Measurements from ENCODE around the gene H1-8. TPM values are rescaled to one million over a fixed set of nuclear protein-coding genes. Genes with fewer than 3 reads are reported as not detected.

H1-8 gene
- total and polyA plus RNA-seq, 9 donors, result not detected

GRCh38 chr3:129571605-129572547 is 28.9 kb downstream of the H1-8 start:
- Histone ChIP-seq H3K27ac (ENCODE audit: low read length) (no peak overlapping the region), H3K36me3 (ENCODE audit: control insufficient read depth, insufficient read depth, low read length) (peaks cover 62% of the 10 kb centered on the region), H3K4me1 (ENCODE audit: control insufficient read depth, insufficient read depth, low read length) (peaks cover 26% of the 10 kb centered on the region), H3K9me3 (replicated peaks; ENCODE audit: control insufficient read depth, low read depth, low read length) (no peaks in the 10 kb centered on the region), H3K4me3 (ENCODE audit: low read length) (no peak overlapping the region), H3K27me3 (ENCODE audit: control insufficient read depth, insufficient read depth, low read length) (no peaks in the 10 kb centered on the region)
- DNase-seq, result no peak
- WGBS (ENCODE audit: insufficient coverage), result 94% methylated on average over 21 of the region's 22 CpGs

GRCh38 chr3:129572603-129573002 is 29.6 kb downstream of the H1-8 start:
- no peak overlapping the region for H3K4me3 ChIP-seq (ENCODE audit: low read length)
- H3K4me1 ChIP-seq (ENCODE audit: control insufficient read depth, insufficient read depth, low read length), result peaks cover 26% of the 10 kb centered on the region
- no peak overlapping the region for H3K27ac ChIP-seq (ENCODE audit: low read length)
- H3K9me3 ChIP-seq (replicated peaks; ENCODE audit: control insufficient read depth, low read depth, low read length), result no peaks in the 10 kb centered on the region
- peaks cover 61% of the 10 kb centered on the region for H3K36me3 ChIP-seq (ENCODE audit: control insufficient read depth, insufficient read depth, low read length)
- H3K27me3 ChIP-seq (ENCODE audit: control insufficient read depth, insufficient read depth, low read length), result no peaks in the 10 kb centered on the region
- DNase-seq, result no peak
- WGBS (ENCODE audit: insufficient coverage), result 76% methylated on average over 18 of the region's 18 CpGs

- 88% methylated on average over 14 of the region's 14 CpGs for WGBS (ENCODE audit: insufficient coverage)
- no peak overlapping the region for H3K27ac ChIP-seq (ENCODE audit: low read length)
- peaks cover 69% of the 10 kb centered on the region for H3K36me3 ChIP-seq (ENCODE audit: control insufficient read depth, insufficient read depth, low read length)
- H3K27me3 ChIP-seq (ENCODE audit: control insufficient read depth, insufficient read depth, low read length), result no peaks in the 10 kb centered on the region
- no peak overlapping the region for H3K4me3 ChIP-seq (ENCODE audit: low read length)
- no peaks in the 10 kb centered on the region for H3K9me3 ChIP-seq (replicated peaks; ENCODE audit: control insufficient read depth, low read depth, low read length)
- DNase-seq, result no peak
- H3K4me1 ChIP-seq (ENCODE audit: control insufficient read depth, insufficient read depth, low read length), result peaks cover 32% of the 10 kb centered on the region
Observed at GRCh38 chr3:129573493-129573892, 30.5 kb downstream of the H1-8 start.

GRCh38 chr3:129574206-129574605 is 31.2 kb downstream of the H1-8 start:
- Histone ChIP-seq H3K36me3 (ENCODE audit: control insufficient read depth, insufficient read depth, low read length) (peaks cover 69% of the 10 kb centered on the region), H3K4me1 (ENCODE audit: control insufficient read depth, insufficient read depth, low read length) (peaks cover 36% of the 10 kb centered on the region), H3K27me3 (ENCODE audit: control insufficient read depth, insufficient read depth, low read length) (no peaks in the 10 kb centered on the region), H3K27ac (ENCODE audit: low read length) (no peak overlapping the region), H3K9me3 (replicated peaks; ENCODE audit: control insufficient read depth, low read depth, low read length) (no peaks in the 10 kb centered on the region), H3K4me3 (ENCODE audit: low read length) (no peak overlapping the region)
- DNase-seq, result no peak
- 93% methylated on average over 24 of the region's 24 CpGs for WGBS (ENCODE audit: insufficient coverage)

- no peaks in the 10 kb centered on the region for H3K27me3 ChIP-seq (ENCODE audit: control insufficient read depth, insufficient read depth, low read length)
- DNase-seq, result no peak
- peaks cover 36% of the 10 kb centered on the region for H3K4me1 ChIP-seq (ENCODE audit: control insufficient read depth, insufficient read depth, low read length)
- WGBS (ENCODE audit: insufficient coverage), result 79% methylated on average over 11 of the region's 19 CpGs
- H3K4me3 ChIP-seq (ENCODE audit: low read length), result no peak overlapping the region
- H3K36me3 ChIP-seq (ENCODE audit: control insufficient read depth, insufficient read depth, low read length), result peaks cover 61% of the 10 kb centered on the region
- H3K9me3 ChIP-seq (replicated peaks; ENCODE audit: control insufficient read depth, low read depth, low read length), result no peaks in the 10 kb centered on the region
- H3K27ac ChIP-seq (ENCODE audit: low read length), result no peak overlapping the region
Observed at GRCh38 chr3:129575233-129575996, 32.4 kb downstream of the H1-8 start.

- 68% methylated on average over 10 of the region's 10 CpGs for WGBS (ENCODE audit: insufficient coverage)
- H3K9me3 ChIP-seq (replicated peaks; ENCODE audit: control insufficient read depth, low read depth, low read length), result no peaks in the 10 kb centered on the region
- no peaks in the 10 kb centered on the region for H3K27me3 ChIP-seq (ENCODE audit: control insufficient read depth, insufficient read depth, low read length)
- no peak for DNase-seq
- H3K27ac ChIP-seq (ENCODE audit: low read length), result no peak overlapping the region
- H3K36me3 ChIP-seq (ENCODE audit: control insufficient read depth, insufficient read depth, low read length), result peaks cover 61% of the 10 kb centered on the region
- peaks cover 36% of the 10 kb centered on the region for H3K4me1 ChIP-seq (ENCODE audit: control insufficient read depth, insufficient read depth, low read length)
- no peak overlapping the region for H3K4me3 ChIP-seq (ENCODE audit: low read length)
Observed at GRCh38 chr3:129575997-129576384, 33.0 kb downstream of the H1-8 start.

- H3K9me3 ChIP-seq (replicated peaks; ENCODE audit: control insufficient read depth, low read depth, low read length), result no peaks in the 10 kb centered on the region
- H3K4me3 ChIP-seq (ENCODE audit: low read length), result no peak overlapping the region
- peak overlapping the region; percentile 59 for H3K27ac ChIP-seq (ENCODE audit: low read length)
- 64% methylated on average over 13 of the region's 18 CpGs for WGBS (ENCODE audit: insufficient coverage)
- H3K36me3 ChIP-seq (ENCODE audit: control insufficient read depth, insufficient read depth, low read length), result peaks cover 61% of the 10 kb centered on the region
- no peaks in the 10 kb centered on the region for H3K27me3 ChIP-seq (ENCODE audit: control insufficient read depth, insufficient read depth, low read length)
- H3K4me1 ChIP-seq (ENCODE audit: control insufficient read depth, insufficient read depth, low read length), result peaks cover 36% of the 10 kb centered on the region
- peak; percentile 78 for DNase-seq
Observed at GRCh38 chr3:129576514-129577352, 33.8 kb downstream of the H1-8 start.

GRCh38 chr3:129577366-129577765 is 34.4 kb downstream of the H1-8 start:
- peaks cover 36% of the 10 kb centered on the region for H3K4me1 ChIP-seq (ENCODE audit: control insufficient read depth, insufficient read depth, low read length)
- peak overlapping the region; percentile 59 for H3K27ac ChIP-seq (ENCODE audit: low read length)
- no peak overlapping the region for H3K4me3 ChIP-seq (ENCODE audit: low read length)
- peaks cover 61% of the 10 kb centered on the region for H3K36me3 ChIP-seq (ENCODE audit: control insufficient read depth, insufficient read depth, low read length)
- no peaks in the 10 kb centered on the region for H3K27me3 ChIP-seq (ENCODE audit: control insufficient read depth, insufficient read depth, low read length)
- peak; percentile 78 for DNase-seq
- WGBS (ENCODE audit: insufficient coverage), result 34% methylated on average over 10 of the region's 17 CpGs
- no peaks in the 10 kb centered on the region for H3K9me3 ChIP-seq (replicated peaks; ENCODE audit: control insufficient read depth, low read depth, low read length)

- Histone ChIP-seq H3K27me3 (ENCODE audit: control insufficient read depth, insufficient read depth, low read length) (no peaks in the 10 kb centered on the region), H3K9me3 (replicated peaks; ENCODE audit: control insufficient read depth, low read depth, low read length) (no peaks in the 10 kb centered on the region), H3K4me1 (ENCODE audit: control insufficient read depth, insufficient read depth, low read length) (peaks cover 39% of the 10 kb centered on the region), H3K36me3 (ENCODE audit: control insufficient read depth, insufficient read depth, low read length) (peaks cover 62% of the 10 kb centered on the region), H3K27ac (ENCODE audit: low read length) (peak overlapping the region; percentile 42), H3K4me3 (ENCODE audit: low read length) (no peak overlapping the region)
- peak; percentile 65 for DNase-seq
- 65% methylated on average over 16 of the region's 21 CpGs for WGBS (ENCODE audit: insufficient coverage)
Observed at GRCh38 chr3:129577925-129578786, 35.2 kb downstream of the H1-8 start.
